ENCODE data around the gene TESMIN.

- no peak for TF ChIP-seq SIN3A (IDR thresholded peaks at IDR 0.05; ENCODE audit: low read depth)
- TF ChIP-seq CTCF (IDR thresholded peaks at IDR 0.05 in 2 of 3, conservative IDR thresholded peaks at IDR 0.05 in 1 of 3; ENCODE audit: borderline replicate concordance in 1 of 3, insufficient read depth in 1 of 3, low read depth in 2 of 3, low read length in 2 of 3) = no peak
- no peak for TF ChIP-seq POLR2AphosphoS5 (IDR thresholded peaks at IDR 0.05; ENCODE audit: low read depth, low read length)
- TF ChIP-seq POLR2A (IDR thresholded peaks at IDR 0.05; ENCODE audit: borderline replicate concordance, extremely low read depth, insufficient read depth, insufficient read length) = no peak
- TF ChIP-seq REST (IDR thresholded peaks at IDR 0.05; ENCODE audit: low read depth) = no peak
These were observed 86.4 kb downstream of the TESMIN start for GRCh38 chr11:68664906-68665305.
